Uterus (tissue), 4 donors: ENCODE measurements around the gene CAMK1G. TPM values are rescaled to one million over a fixed set of nuclear protein-coding genes. Genes with fewer than 3 reads are reported as not detected.

ENCODE experiments used
- DNase-seq, 2 donors: peaks; one replicate each; pipeline ENCODE4 v3.0.0-alpha.2; 2019 to 2020
- H3K27ac ChIP-seq, 2 donors: fragments of 200-600 bp; sonication (generic); 1 replicate in 1 of 2; 2 replicates in 1 of 2; pipeline ENCODE4 v1.5.1; 2016 to 2018
- H3K27me3 ChIP-seq, 2 donors: fragments of 200-600 bp; sonication (generic); one replicate each; pipeline ENCODE4 v1.5.1; 2018 to 2019; ENCODE audit warnings: control low read depth in 1 of 2
- H3K36me3 ChIP-seq, 2 donors: fragments of 200-600 bp; sonication (generic); one replicate each; pipeline ENCODE4 v1.5.1; 2019; ENCODE audit warnings: control low read depth in 1 of 2
- H3K4me1 ChIP-seq, 2 donors: fragments of 200-600 bp; sonication (generic); one replicate each; pipeline ENCODE4 v1.5.1; 2018 to 2019; ENCODE audit warnings: control low read depth in 1 of 2
- H3K4me3 ChIP-seq, 2 donors: fragments of 200-600 bp; sonication (generic); 1 replicate in 1 of 2; 2 replicates in 1 of 2; pipeline ENCODE4 v1.5.1; 2018 to 2019; ENCODE audit warnings: mild to moderate bottlenecking in 1 of 2
- H3K9me3 ChIP-seq, 2 donors: fragments of 200-600 bp; sonication (generic); one replicate each; pipeline ENCODE4 v1.5.1; 2019; ENCODE audit warnings: control low read depth in 1 of 2
- POLR2A ChIP-seq, 2 donors: fragments of 450-650 bp; IDR thresholded peaks; one replicate each; pipeline ENCODE4 v1.6.1; 2016; ENCODE audit warnings: antibody characterized with exemption in 2 of 2, mild to moderate bottlenecking in 1 of 2, moderate library complexity in 1 of 2
- intact Hi-C: fragments of 100-400 bp; cut with DNase I; formaldehyde crosslinking; loops from one replicate; pipeline ENCODE4 v1.15.1; 2023; ENCODE audit warnings: low total_unique reads
- total RNA-seq, 4 donors: library from RNA; depleted of rRNA in 3 of 4; stranded (reverse); fragments of >200 nt in 3 of 4; gene quantifications; one replicate each; pipeline versions ENCODE4 v1.1.0 to v1.2.4, GENCODE V29; 2014 to 2023
- TF ChIP-seq, protein P1 (sequence below), 4 experiments: fragments of 200-600 bp in 2 of 4; fragments of 450-650 bp in 2 of 4; sonication (generic) in 2 of 4; IDR thresholded peaks; one replicate each; pipeline ENCODE4 v1.5.1; 2016 to 2019; ENCODE audit warnings: antibody characterized with exemption in 4 of 4, mild to moderate bottlenecking in 2 of 4, moderate library complexity in 1 of 4
- donor health status: DM: yes; HTN: yes; CAD: no.

Gene CAMK1G
- total RNA-seq, 4 donors from 2014 or later: 0.43 to 5.6 TPM; not detected in 2

DNA sequence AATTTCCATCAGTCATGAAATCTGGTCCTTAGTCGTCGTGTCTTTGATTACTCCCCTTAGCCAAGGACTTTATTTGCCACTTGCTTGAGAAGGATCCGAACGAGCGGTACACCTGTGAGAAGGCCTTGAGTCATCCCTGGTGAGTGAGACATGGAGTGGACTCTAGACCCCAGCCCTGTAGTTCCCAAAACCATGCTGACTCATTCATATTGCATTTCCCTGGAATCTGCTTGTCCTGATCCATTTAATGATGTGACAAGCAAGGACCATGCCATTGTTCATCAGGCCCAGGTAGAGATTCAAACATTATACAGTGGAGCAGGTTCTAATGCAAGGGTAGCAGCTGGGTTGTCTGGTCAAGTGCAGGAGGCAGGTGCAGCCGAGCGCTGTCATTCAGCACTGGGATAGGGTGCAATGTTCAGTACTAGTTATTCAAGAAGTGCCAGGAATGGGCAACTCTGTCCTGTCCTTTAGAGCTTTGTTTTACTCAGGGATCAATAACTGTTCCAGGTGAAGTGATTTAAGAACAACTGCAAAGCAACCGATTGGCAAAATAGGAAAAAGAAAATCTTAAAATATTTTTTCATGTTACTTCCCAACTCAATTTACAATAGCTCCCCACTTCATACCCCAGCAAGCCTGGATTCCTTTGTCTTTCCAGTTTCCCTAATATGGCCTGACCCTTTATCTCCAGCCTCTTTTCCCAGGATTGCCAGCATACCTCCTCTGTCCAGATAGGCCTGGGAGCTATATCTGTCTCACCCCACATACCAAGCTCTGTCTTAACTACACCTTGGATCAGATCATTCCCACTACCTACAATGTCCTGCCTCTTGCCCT lies 26.5 kb downstream of the CAMK1G start:
- TF ChIP-seq POLR2A (IDR thresholded peaks at IDR 0.05): no peak
- TF ChIP-seq, protein P1, sequence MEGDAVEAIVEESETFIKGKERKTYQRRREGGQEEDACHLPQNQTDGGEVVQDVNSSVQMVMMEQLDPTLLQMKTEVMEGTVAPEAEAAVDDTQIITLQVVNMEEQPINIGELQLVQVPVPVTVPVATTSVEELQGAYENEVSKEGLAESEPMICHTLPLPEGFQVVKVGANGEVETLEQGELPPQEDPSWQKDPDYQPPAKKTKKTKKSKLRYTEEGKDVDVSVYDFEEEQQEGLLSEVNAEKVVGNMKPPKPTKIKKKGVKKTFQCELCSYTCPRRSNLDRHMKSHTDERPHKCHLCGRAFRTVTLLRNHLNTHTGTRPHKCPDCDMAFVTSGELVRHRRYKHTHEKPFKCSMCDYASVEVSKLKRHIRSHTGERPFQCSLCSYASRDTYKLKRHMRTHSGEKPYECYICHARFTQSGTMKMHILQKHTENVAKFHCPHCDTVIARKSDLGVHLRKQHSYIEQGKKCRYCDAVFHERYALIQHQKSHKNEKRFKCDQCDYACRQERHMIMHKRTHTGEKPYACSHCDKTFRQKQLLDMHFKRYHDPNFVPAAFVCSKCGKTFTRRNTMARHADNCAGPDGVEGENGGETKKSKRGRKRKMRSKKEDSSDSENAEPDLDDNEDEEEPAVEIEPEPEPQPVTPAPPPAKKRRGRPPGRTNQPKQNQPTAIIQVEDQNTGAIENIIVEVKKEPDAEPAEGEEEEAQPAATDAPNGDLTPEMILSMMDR (IDR thresholded peaks at IDR 0.05): no peak
- DNase-seq: no peak
- Histone ChIP-seq H3K36me3 (no peaks in the 10 kb centered on the region), H3K9me3 (no peaks in the 10 kb centered on the region), H3K4me1 (no peaks in the 10 kb centered on the region), H3K27ac (no peak overlapping the region), H3K4me3 (no peak overlapping the region), H3K27me3 (no peaks in the 10 kb centered on the region)
- intact Hi-C loops: no loop called here

DNA sequence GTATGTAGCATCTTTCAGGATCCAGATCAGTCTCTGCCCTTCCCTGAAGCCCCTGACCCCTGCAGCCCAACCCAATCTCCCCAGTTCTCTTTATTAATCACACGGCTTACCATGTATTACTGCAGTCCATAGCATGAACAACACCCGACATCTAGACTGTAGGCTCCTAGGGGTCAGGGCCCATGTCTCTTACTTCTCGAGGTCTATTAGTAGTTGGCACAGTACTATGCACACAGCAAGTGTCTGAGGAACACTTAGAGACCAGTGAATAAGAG lies 27.1 kb downstream of the CAMK1G start:
- no peak for TF ChIP-seq POLR2A (IDR thresholded peaks at IDR 0.05)
- TF ChIP-seq, protein P1 (IDR thresholded peaks at IDR 0.05): no peak
- no peak for DNase-seq
- H3K27ac ChIP-seq: no peak overlapping the region
- intact Hi-C loops: no loop called here
- no peaks in the 10 kb centered on the region for H3K27me3 ChIP-seq
- no peaks in the 10 kb centered on the region for H3K36me3 ChIP-seq
- no peak overlapping the region for H3K4me3 ChIP-seq
- no peaks in the 10 kb centered on the region for H3K9me3 ChIP-seq
- no peaks in the 10 kb centered on the region for H3K4me1 ChIP-seq

DNA sequence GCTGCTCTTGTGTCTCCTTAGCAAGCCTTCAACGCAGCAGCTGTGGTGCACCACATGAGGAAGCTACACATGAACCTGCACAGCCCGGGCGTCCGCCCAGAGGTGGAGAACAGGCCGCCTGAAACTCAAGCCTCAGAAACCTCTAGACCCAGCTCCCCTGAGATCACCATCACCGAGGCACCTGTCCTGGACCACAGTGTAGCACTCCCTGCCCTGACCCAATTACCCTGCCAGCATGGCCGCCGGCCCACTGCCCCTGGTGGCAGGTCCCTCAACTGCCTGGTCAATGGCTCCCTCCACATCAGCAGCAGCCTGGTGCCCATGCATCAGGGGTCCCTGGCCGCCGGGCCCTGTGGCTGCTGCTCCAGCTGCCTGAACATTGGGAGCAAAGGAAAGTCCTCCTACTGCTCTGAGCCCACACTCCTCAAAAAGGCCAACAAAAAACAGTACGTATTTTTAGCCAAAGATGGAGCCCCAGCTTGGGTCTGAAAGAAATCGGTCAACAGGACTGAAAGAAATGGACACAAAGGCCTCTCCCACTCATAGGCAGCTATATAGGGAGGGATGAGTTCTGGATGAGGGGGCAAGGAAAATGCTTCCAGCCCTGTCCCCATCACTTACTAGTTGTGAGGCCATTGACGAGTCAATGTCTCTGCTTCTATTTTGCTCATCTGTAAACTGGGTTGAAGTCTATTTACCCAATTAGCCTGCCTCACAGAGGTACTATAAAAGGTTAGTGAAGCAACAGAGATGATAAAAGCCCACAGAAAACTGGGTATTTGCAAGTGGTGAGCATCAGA lies 28.5 kb downstream of the CAMK1G start:
- no peak for DNase-seq
- H3K9me3 ChIP-seq: no peaks in the 10 kb centered on the region
- H3K27me3 ChIP-seq: no peaks in the 10 kb centered on the region
- intact Hi-C loops: no loop called here
- H3K4me3 ChIP-seq: no peak overlapping the region
- no peaks in the 10 kb centered on the region for H3K36me3 ChIP-seq
- H3K4me1 ChIP-seq: no peaks in the 10 kb centered on the region
- no peak overlapping the region for H3K27ac ChIP-seq
- no peak for TF ChIP-seq POLR2A (IDR thresholded peaks at IDR 0.05)
- TF ChIP-seq, protein P1 (IDR thresholded peaks at IDR 0.05): no peak

DNA sequence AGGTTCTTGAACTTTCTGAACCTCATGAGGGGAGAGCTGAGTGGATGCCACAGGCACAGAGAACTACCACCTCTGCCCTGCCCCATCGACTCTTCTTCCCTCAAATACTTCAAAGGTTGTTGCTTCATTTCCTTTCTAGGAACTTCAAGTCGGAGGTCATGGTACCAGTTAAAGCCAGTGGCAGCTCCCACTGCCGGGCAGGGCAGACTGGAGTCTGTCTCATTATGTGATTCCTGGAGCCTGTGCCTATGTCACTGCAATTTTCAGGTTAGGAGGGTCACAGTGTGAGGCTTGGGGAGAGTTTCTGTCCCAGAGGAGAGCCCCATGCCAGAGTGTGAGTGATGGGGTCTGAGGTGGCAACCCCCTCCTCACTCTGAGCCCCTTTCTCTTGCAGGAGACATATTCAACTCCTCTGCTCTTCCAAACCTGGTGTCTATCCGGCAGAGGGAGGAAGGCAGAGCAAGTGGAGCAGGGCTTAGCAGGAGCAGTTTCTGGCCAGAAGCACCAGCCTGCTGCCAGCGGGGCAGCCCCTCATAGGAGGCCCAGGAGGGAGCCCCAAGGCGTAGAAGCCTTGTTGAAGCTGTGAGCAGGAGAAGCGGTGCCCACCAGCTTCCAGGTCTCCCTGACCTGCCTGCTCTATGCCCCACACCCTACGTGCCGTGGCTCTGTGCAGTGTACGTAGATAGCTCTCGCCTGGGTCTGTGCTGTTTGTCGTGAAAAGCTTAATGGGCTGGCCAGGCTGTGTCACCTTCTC lies 29.3 kb downstream of the CAMK1G start:
- Histone ChIP-seq H3K36me3 (no peaks in the 10 kb centered on the region), H3K4me1 (no peaks in the 10 kb centered on the region), H3K4me3 (no peak overlapping the region), H3K9me3 (no peaks in the 10 kb centered on the region), H3K27me3 (no peaks in the 10 kb centered on the region), H3K27ac (no peak overlapping the region)
- intact Hi-C loops: no loop called here
- no peak for TF ChIP-seq POLR2A (IDR thresholded peaks at IDR 0.05)
- TF ChIP-seq, protein P1 (IDR thresholded peaks at IDR 0.05): no peak
- DNase-seq: no peak
